Measurements from ENCODE around the gene MRPL58. TPM values are rescaled to one million over a fixed set of nuclear protein-coding genes. Genes with fewer than 3 reads are reported as not detected.

MRPL58 gene
- total RNA-seq, 1 experiment from 2014 or later = 41.0 TPM

DNA sequence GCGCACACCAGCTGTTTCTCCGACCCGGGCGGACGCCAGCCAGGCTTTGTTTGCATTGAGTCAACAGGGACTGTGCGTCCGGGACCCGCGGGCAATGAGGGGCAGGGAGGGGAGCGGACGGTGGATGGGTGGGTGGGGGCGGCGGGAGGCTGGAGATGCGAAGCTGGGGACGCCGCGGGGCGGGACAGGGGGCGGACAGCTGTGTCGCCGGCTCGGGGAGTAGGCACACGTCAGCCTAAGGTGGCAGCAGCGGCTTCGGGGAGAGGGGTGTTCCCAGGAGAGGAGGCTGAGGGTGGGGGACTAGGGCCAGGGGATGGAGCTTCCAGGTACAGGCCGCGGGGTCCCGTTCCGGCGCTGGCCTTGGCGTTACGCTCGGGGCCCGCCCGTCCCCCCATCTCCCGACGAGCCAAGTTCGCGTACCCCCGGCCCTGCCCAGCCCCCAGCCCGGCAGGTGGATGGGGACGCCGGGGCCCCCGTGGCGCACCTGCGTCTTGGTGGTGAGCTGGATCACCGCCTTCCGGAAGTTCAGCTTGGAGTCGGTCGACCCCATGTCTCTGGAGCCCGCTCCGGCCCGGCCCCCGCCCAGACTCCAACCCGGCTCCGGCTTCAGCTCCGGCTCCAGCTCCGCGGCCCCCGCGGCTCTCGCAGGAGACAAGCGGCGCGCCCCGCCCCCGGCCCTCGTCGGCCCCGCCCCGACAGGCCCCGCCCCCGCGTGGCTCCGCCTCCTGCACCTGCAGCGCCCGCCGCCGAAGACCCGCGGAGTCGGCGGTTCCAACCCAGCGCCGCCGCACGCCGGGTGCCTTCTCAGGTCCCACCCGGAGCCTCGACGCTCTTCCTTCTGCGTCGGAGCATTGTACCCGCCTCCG is 40.1 kb upstream of the MRPL58 start, which contains the start of gene HID1:
TSS of gene HID1 (minus strand) at position 653 of the 866 bp plus-strand sequence. CDS start at position 550, 103 bp downstream.
- Histone ChIP-seq H3K23ac (ENCODE audit: insufficient read length, low read depth, low read length) (no peak within 1 kb of the TSS), H4K5ac (ENCODE audit: insufficient read length, low read depth, low read length) (no peak within 1 kb of the TSS), H3K9me3 (ENCODE audit: control insufficient read depth, low read depth, low read length) (no peaks in the 10 kb centered on the region), H3K27ac (ENCODE audit: insufficient read length, low read depth, low read length) (no peak within 1 kb of the TSS), H3T11ph (ENCODE audit: low read length) (no peak within 1 kb of the TSS), H2BK120ac (ENCODE audit: low read depth, low read length, poor library complexity, severe bottlenecking) (no peak within 1 kb of the TSS), H3K27me3 (ENCODE audit: insufficient read depth, low read length) (peaks cover 19% of the 10 kb centered on the region), H2BK15ac (ENCODE audit: low read depth, low read length) (no peak within 1 kb of the TSS), H4K91ac (ENCODE audit: insufficient read length, low read depth, low read length) (no peak within 1 kb of the TSS), H4K20me1 (ENCODE audit: control insufficient read depth, insufficient read depth, insufficient read length) (no peaks in the 10 kb centered on the region), H3K4me2 (ENCODE audit: insufficient read depth, insufficient read length, low read length) (peak within 1 kb of the TSS; percentile 84), H2AFZ (ENCODE audit: low read length) (no peak within 1 kb of the TSS), H2BK20ac (ENCODE audit: low read depth, low read length, poor library complexity, severe bottlenecking) (no peak within 1 kb of the TSS), H3K14ac (ENCODE audit: insufficient read depth, low read length) (0 out of 2 replicates have a peak within 1 kb of the TSS, but pooled peaks have one; percentile 58), H3K79me1 (ENCODE audit: insufficient read depth, low read depth, low read length, poor library complexity, severe bottlenecking) (no peaks in the 10 kb centered on the region), H2BK5ac (ENCODE audit: insufficient read length, low read length) (no peak within 1 kb of the TSS), H3K4me1 (ENCODE audit: insufficient read depth, low read length) (no peaks in the 10 kb centered on the region; the same call in 1 of the 2 replicates), H3K23me2 (ENCODE audit: insufficient read length, low read depth, low read length, poor library complexity, severe bottlenecking) (peaks cover 8% of the 10 kb centered on the region), H3K18ac (ENCODE audit: insufficient read length, low read depth, low read length) (no peak within 1 kb of the TSS), H3K9ac (ENCODE audit: extremely low read depth, insufficient read length, low read length) (no peak within 1 kb of the TSS), H4K8ac (replicated peaks; ENCODE audit: insufficient read length, low read depth, low read length) (no peak within 1 kb of the TSS), H3K4ac (ENCODE audit: low read depth, low read length) (no peak within 1 kb of the TSS), H2BK12ac (ENCODE audit: insufficient read length, low read depth, low read length) (no peak within 1 kb of the TSS), H3K56ac (ENCODE audit: insufficient read length, low read depth, low read length) (no peak within 1 kb of the TSS), H3K79me2 (ENCODE audit: insufficient read depth, low read length) (no peaks in the 10 kb centered on the region), H2AK5ac (ENCODE audit: insufficient read length, low read length) (no peak within 1 kb of the TSS)
- peak within 1 kb of the TSS; percentile 67 to 83 for H3K4me3 Mint-ChIP-seq
- peaks cover 60% of the 10 kb centered on the region for H3K27me3 Mint-ChIP-seq (ENCODE audit: low read depth)
- peak; percentile 93 for DNase-seq
- peaks cover 0 to 2% of the 10 kb centered on the region in 2 experiments; a peak in 1 of 5 replicates for H3K9me3 Mint-ChIP-seq
- no CpG with 5 or more reads among the region's 95 CpGs for WGBS (ENCODE audit: extremely low coverage, insufficient read length, low lambda C conversion rate)
- H3K36me3 Mint-ChIP-seq (ENCODE audit: insufficient read depth in 1 of 3, low read depth in 3 of 3) = no peaks in the 10 kb centered on the region
- TF ChIP-seq, protein P1, sequence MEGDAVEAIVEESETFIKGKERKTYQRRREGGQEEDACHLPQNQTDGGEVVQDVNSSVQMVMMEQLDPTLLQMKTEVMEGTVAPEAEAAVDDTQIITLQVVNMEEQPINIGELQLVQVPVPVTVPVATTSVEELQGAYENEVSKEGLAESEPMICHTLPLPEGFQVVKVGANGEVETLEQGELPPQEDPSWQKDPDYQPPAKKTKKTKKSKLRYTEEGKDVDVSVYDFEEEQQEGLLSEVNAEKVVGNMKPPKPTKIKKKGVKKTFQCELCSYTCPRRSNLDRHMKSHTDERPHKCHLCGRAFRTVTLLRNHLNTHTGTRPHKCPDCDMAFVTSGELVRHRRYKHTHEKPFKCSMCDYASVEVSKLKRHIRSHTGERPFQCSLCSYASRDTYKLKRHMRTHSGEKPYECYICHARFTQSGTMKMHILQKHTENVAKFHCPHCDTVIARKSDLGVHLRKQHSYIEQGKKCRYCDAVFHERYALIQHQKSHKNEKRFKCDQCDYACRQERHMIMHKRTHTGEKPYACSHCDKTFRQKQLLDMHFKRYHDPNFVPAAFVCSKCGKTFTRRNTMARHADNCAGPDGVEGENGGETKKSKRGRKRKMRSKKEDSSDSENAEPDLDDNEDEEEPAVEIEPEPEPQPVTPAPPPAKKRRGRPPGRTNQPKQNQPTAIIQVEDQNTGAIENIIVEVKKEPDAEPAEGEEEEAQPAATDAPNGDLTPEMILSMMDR (conservative IDR thresholded peaks at IDR 0.05) = no peak
- peaks cover 10 to 19% of the 10 kb centered on the region in 2 experiments for H3K4me1 Mint-ChIP-seq
- no peak within 1 kb of the TSS for H3K27ac Mint-ChIP-seq
